NCI-H128 (cell line): ENCODE data around the gene GATAD2B.
"Not testable (repeated sequence)": the region's sequence is repeated elsewhere in the genome, so short reads cannot be mapped to it uniquely, and the experiment has no call there.

Experiments
- DNase-seq: peaks from one replicate; lab custom pipeline; 2025; ENCODE audit not compliant: unreplicated experiment; lab: John Stamatoyannopoulos, UW

Gene GATAD2B

GRCh38 chr1:153798468-153798780, 124.3 kb downstream of the GATAD2B start:
- DNase-seq = no peak

DNA sequence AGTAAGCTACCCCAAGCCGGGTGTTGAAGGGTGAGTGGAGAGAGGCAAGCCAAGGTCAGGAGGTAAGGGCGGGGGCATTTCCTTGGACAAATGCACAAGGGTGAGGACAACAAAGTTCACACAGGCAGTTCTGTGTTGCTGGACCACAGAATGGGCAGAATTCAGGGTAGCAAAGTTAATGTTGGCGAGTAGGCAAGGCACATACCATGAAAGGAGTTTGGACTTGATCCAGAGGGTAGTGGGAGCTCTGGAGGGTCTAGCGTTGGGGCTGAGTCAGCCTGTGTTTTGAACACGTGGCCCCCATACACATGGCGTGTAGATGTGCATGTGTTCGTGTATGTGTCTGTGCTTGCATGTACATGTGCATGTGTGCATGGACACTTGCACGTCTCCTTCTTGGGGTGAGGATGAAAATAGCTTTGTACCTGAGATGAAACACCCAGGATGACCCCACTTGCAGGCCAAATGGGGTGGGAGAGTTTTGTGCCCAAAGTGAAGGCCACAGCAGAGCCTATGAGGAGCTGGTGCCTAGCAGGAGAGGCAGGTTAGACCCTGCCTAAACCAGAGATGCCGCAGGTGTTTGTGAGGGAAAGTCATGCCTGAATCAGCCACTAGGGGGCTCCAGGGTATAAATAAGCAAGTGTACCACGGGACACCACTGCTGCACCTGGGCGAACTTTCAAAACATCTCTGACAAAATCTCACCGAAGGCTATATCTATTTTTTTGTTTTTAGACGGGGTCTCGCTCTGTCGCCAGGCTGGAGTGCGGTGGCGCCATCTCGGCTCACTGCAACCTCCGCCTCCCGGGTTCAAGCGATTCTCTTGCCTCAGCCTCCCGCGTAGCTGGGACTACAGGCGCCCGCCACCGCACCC, 125.7 kb downstream of the GATAD2B start:
- peak; percentile 70 for DNase-seq

GRCh38 chr1:153795934-153796785, 126.6 kb downstream of the GATAD2B start:
- no peak for DNase-seq

DNA sequence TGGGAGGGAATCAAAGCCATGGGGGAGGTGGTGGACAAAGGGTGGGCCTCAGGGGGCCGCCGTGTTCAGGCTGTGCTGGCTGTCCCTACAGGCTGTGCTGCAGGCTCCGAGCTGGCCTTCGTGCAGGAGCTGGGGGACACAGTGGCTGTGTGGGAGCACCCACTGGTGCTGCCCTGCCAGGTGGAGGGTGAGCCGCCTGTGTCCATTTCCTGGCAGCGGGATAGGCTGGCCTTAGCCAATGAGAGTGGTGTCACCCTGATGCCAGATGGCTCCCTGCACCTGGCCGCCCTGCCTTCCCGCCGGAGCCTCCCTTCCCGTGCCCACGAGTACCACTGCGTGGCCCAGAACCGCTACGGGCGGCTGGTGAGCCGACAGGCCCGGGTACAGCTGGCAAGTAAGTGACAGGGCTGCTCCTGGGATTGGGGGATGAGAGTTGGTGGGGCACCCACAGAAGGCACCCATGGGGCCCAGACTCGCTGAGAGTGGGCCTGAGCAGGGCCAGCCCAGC, 127.4 kb downstream of the GATAD2B start:
- DNase-seq = no peak

DNA sequence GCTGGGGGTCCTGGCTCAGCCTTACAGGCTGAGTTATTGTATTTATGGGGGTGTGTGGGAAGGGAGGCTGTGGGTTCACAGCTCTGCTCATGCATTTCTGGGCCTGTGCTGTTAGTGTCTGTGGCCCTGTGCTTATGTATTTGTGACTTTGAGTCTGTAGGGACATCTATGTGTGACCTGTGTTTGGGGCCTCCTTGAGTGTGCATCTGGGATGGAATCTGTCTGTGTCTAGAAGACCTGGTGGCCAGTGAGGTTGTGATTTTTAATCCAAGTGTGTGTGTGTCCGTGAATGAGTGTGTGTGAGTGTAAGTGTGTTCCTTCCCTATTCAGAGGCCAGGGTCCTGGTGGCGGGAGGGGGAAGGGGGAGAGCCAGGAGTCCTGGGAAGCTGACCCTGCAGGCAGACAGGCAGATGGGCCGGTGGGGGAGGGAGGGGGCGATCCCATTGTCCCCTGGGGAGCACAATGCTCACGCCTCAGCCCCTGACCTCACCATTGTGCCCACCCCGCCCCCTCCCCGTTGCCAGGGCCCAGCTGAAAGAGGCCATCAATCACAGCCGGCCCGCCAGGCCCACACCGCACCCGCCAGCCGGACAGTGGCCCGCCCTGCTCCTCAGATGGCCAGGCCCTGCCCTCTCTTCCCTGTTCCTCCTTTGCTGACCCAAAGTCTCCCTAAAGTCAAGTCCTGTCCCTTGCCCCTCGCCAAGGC, 128.0 kb downstream of the GATAD2B start:
- DNase-seq = no peak

DNA sequence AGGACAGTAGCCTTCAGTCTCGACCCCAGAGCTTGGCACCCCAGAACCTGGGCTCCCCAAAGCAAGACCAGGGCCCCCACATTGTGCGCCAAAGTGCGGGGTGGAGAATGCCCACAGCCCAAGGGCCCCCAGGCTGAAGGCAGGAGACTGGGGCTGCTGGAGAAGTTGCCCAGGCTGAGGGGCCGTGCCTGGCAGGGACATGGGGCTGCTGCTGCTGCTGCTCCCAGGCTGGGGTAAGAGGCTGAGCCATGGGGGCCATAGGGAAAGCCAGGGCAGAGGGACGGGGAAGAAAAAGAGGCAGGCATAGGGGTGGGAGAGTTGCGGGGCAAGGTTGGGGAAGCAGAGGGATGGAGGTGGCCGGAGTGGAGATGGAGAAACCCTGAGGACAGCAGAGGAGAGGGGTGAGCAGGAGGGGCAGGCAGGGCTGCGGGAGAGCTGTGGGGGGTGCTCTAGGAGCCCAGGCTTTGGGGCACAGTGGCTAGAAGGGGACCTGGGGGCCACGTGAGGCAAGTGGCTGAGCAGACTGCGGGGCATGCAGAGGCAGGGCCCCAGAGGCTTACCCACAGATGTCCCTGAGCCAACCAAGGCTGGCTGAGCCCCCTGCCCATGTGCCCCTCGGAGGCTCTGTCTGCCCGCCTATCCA, 128.7 kb downstream of the GATAD2B start:
- DNase-seq = no peak

- no peak for DNase-seq
These were observed 129.4 kb downstream of the GATAD2B start for GRCh38 chr1:153793261-153793972.

DNA sequence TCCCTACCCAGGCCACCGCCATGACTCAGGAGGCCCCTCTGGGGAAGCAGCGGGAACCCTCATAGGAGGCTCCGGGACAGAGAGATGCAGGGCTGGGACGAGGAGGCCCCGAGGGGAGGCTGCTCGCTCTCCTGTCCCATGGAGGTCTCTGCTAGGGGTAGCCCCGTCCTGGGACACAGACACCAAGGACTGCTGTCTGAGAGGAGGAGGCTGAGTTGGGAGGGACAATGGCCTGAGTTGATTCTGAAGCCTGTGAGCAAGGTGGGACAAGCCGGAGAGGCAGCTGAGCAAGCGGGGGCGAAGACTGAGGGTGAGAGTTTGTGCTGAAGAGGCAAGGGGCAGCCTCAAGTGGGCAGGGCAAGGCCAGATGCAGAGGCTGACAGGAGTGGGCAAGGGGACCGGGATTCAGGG, 130.1 kb downstream of the GATAD2B start:
- no peak for DNase-seq

DNA sequence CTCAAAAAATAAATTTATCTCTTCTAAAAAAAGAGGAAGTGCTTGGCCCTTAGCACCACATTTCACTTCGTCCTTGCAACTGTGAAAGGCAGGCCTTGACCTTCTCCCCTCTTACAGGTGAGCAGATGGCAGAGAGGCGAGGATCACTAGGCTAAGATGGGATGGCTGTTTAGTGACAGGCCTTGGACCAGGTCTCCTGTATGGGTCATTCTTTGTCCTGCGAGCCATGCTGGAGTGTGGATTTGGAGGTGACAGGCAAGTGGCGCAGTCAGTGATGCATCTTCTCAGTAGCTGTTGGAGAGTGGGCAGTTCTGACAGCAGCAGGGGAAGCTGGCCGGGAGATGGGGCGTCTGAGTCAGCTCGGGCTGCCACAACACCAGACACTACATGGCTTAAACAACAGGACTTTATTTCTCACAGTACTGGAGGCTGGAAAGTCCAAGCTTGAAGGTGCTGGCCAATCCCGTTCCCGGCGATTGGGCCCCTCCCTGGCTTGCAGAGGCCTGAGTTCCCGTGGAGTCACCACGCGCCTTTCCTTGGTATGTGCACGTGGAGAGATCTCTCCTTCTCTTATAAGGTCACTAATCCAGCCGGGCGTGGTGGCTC, 131.0 kb downstream of the GATAD2B start:
- DNase-seq = no peak

DNA sequence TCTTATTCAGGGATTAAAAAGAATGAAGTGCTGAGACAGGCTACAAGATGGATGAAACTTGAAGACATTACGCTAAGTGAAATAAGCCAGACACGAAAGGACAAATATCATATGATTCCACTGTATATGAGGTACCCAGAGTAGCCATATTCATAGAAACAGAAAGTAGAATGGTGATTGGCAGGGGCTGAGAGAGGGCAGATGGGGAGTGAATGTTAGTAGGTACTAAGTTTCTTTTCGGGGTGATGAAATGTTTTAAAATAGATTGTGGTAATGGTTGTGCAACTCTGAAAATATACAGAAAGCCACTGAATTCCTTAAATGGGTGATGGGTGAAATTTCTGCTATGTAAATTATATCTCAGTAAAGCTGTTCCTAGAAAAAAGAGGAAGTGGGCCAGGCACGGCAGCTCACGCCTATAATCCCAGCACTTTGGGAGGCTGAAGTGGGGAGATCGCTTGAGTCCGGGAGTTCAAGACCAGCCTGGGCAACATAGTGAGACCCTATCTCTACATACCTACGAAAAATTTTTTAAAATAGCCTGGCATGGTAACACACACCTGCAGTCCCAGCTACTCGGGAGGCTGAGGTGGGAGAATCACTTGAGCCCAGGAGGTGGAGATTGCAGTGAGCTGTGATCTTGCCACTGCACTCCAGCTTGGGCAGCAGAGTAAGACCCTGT, 131.7 kb downstream of the GATAD2B start:
- DNase-seq = no peak

GRCh38 chr1:153790313-153790965, 132.3 kb downstream of the GATAD2B start:
- no peak for DNase-seq

DNA sequence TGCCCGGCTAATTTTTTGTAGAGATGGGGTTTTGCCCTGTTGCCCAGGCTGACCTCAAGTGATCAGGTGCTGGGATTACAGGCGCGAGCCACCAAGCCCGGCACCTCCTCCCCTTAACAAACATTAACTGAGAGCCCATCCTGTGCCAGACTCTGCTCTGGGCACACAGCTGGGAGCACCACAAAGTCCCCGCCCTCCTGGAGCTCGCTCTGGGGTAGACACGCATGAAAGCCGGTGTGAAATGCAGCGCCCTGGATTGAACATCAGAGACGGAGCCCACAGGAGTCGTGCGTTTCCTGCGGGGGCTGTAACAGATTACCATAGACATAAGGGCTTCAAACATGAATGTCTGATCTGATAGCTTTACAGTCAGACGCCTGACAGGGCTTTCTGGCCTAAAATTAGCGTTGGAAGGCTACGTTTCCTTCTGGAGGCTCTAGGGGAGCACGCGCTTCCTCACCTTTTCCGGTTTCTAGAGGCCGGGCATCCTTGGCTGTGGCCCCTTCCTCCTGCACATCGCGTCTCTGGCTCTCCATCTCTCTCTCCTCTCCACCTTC, 133.2 kb downstream of the GATAD2B start:
- DNase-seq = no peak

GRCh38 chr1:153786038-153786790, 136.6 kb downstream of the GATAD2B start:
- no peak for DNase-seq

GRCh38 chr1:153783233-153784190, 139.3 kb downstream of the GATAD2B start:
- peak; percentile 86 for DNase-seq

DNA sequence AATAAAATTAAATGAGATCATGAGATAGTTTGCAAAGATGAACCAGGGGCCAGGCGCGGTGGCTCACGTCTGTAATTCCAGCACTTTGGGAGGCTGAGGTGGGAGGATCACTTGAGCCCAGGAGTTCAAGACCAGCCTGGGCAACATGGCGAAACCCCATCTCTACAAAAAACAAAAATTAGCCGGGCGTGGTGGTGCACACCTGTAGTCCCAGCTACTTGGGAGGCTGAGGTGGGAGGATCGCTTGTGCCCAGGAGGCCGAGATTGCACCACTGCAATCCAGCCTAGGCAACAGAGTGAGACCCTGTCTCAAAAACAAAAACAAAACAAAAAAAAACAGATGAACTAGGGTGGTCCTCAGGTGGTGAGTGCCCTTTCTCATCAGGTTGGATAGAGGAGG, 140.1 kb downstream of the GATAD2B start:
- DNase-seq = not testable (repeated sequence)

DNA sequence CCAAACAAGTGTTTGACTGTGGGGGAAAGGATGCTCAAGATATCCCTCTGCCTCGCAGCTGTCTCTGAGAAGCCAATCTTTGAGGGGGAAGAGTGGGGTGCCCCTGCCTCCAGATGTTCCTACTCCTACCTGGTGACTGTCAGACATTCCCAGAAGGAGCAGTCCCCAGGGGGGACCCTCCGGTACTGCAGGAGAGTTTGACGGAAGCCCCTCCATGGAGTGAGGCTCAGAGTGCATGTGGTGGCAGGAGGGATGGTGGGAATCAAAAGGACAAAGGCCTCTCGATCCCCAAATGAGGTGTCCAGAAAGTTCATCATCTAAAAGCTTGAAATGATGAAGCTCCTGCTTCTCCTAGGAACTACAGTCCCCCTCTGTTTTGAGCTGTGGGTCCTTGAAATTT, 142.2 kb downstream of the GATAD2B start:
- no peak for DNase-seq
